Measurements from ENCODE around the gene MYOF. TPM values are rescaled to one million over a fixed set of nuclear protein-coding genes. Genes with fewer than 3 reads are reported as not detected.
A peak's percentile ranks its signal among the peaks of the same experiment; 100 is the strongest.

Gene MYOF
- total and polyA plus RNA-seq, 2 donors (not counting 1 experiment from before 2014, with no cell fraction given): 298 to 314 TPM

GRCh38 chr10:93410697-93411348 is 71.3 kb downstream of the MYOF start:
- Histone ChIP-seq H3K36me3 (ENCODE audit: control insufficient read depth, insufficient read depth, low read length) (peaks cover 14% of the 10 kb centered on the region), H3K79me2 (ENCODE audit: control insufficient read depth, insufficient read depth, low read length) (peaks cover under 1% of the 10 kb centered on the region)

GRCh38 chr10:93408783-93409182 is 73.4 kb downstream of the MYOF start:
- Histone ChIP-seq H3K4me2 (ENCODE audit: extremely low read depth, insufficient read depth, low read length) (no peak overlapping the region), H3K27me3 (ENCODE audit: control insufficient read depth, insufficient read depth, low read length) (no peaks in the 10 kb centered on the region), H3K9me3 (ENCODE audit: control insufficient read depth, insufficient read depth, low read depth, low read length) (no peaks in the 10 kb centered on the region), H3K4me3 (replicated peaks in 1 of 4; ENCODE audit: control extremely low read depth in 1 of 4, insufficient read depth in 1 of 4, low read depth in 3 of 4, low read length in 4 of 4) (no peak overlapping the region), H3K79me2 (ENCODE audit: control insufficient read depth, insufficient read depth, low read length) (no peaks in the 10 kb centered on the region), H3K27ac (ENCODE audit: insufficient read depth, low read length) (no peak overlapping the region), H4K20me1 (ENCODE audit: control insufficient read depth, extremely low read depth, insufficient read depth, low read length) (no peaks in the 10 kb centered on the region), H3K9ac (ENCODE audit: insufficient read depth, low read length) (no peak overlapping the region), H3K36me3 (ENCODE audit: control insufficient read depth, insufficient read depth, low read length) (peaks cover 18% of the 10 kb centered on the region), H2AFZ (ENCODE audit: low read length) (no peak overlapping the region), H3K4me1 (ENCODE audit: control insufficient read depth, extremely low read depth, insufficient read depth, low read length) (no peaks in the 10 kb centered on the region)
- no peak for TF ChIP-seq CTCF (conservative IDR thresholded peaks at IDR 0.05 in 1 of 2, IDR thresholded peaks at IDR 0.05 in 1 of 2; ENCODE audit: low read depth in 1 of 2, low read length in 2 of 2)
- no peak for TF ChIP-seq EZH2 (IDR thresholded peaks at IDR 0.05; ENCODE audit: low read length, missing control alignments)
- DNase-seq (ENCODE audit: low read depth in 2 of 2): no peak

More at GRCh38 chr10:93410697-93411348, 71.3 kb downstream of the MYOF start:
- Histone ChIP-seq H2AFZ (ENCODE audit: low read length) (no peak overlapping the region), H3K27ac (ENCODE audit: insufficient read depth, low read length) (no peak overlapping the region), H3K9me3 (ENCODE audit: control insufficient read depth, insufficient read depth, low read depth, low read length) (no peaks in the 10 kb centered on the region), H3K27me3 (ENCODE audit: control insufficient read depth, insufficient read depth, low read length) (no peaks in the 10 kb centered on the region), H3K9ac (ENCODE audit: insufficient read depth, low read length) (no peak overlapping the region), H3K4me2 (ENCODE audit: extremely low read depth, insufficient read depth, low read length) (no peak overlapping the region), H4K20me1 (ENCODE audit: control insufficient read depth, extremely low read depth, insufficient read depth, low read length) (no peaks in the 10 kb centered on the region), H3K4me1 (ENCODE audit: control insufficient read depth, extremely low read depth, insufficient read depth, low read length) (no peaks in the 10 kb centered on the region), H3K4me3 (replicated peaks in 1 of 4; ENCODE audit: control extremely low read depth in 1 of 4, insufficient read depth in 1 of 4, low read depth in 3 of 4, low read length in 4 of 4) (no peak overlapping the region)
- DNase-seq (ENCODE audit: low read depth in 2 of 2): no peak
- TF ChIP-seq CTCF (conservative IDR thresholded peaks at IDR 0.05 in 1 of 2, IDR thresholded peaks at IDR 0.05 in 1 of 2; ENCODE audit: low read depth in 1 of 2, low read length in 2 of 2) (no peak), EZH2 (IDR thresholded peaks at IDR 0.05; ENCODE audit: low read length, missing control alignments) (no peak)

DNA sequence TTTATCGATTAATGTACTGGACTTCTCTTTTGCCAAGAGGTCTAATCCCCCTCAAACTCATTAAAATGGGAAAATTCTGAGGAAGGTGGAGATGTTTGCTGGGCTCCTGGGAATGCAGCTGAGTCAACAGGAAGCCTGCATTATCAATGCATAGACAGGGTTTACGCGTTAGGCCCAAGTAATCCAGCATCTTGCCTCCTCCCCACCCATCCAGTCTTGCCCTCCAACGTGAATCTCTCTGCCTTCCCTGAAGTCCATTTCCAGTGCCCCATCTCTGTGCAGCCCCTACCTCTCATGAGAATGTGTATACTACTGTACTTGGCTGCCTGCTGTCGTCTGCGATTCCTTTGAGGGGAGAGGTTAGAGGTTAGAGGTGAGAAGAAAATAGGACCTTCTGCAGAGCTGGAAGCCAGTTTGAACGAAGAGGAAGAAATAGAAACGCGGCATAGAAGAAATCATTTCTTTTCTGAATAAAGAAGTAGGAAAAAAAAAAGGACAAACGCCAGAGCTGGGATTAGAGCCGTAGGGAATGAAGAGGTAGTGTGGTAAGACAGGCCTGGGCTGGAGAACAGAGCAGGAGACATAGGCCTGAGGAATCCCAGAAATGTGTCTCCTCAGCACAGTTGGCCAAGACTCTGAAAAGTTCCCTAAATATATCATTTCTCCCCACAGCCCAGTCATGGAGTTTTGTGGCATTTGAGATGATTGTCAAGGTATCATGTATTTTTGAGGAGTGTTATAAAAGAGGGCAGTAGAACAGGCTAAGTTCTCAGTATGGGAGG is 75.6 kb downstream of the MYOF start:
- no peaks in the 10 kb centered on the region for H3K79me2 ChIP-seq (ENCODE audit: control insufficient read depth, insufficient read depth, low read length)
- no peaks in the 10 kb centered on the region for H3K4me1 ChIP-seq (ENCODE audit: control insufficient read depth, extremely low read depth, insufficient read depth, low read length)
- no peak overlapping the region for H3K9ac ChIP-seq (ENCODE audit: insufficient read depth, low read length)
- no peak for TF ChIP-seq EZH2 (IDR thresholded peaks at IDR 0.05; ENCODE audit: low read length, missing control alignments)
- TF ChIP-seq CTCF (conservative IDR thresholded peaks at IDR 0.05 in 1 of 2, IDR thresholded peaks at IDR 0.05 in 1 of 2; ENCODE audit: low read depth in 1 of 2, low read length in 2 of 2): no peak
- peak in 1 of 2 donors; percentile 77 for DNase-seq (ENCODE audit: low read depth in 2 of 2)
- H3K4me3 ChIP-seq (replicated peaks in 1 of 4; ENCODE audit: control extremely low read depth in 1 of 4, insufficient read depth in 1 of 4, low read depth in 3 of 4, low read length in 4 of 4): no peak overlapping the region
- H4K20me1 ChIP-seq (ENCODE audit: control insufficient read depth, extremely low read depth, insufficient read depth, low read length): no peaks in the 10 kb centered on the region
- H3K27me3 ChIP-seq (ENCODE audit: control insufficient read depth, insufficient read depth, low read length): no peaks in the 10 kb centered on the region
- peak overlapping the region; percentile 11 for H3K27ac ChIP-seq (ENCODE audit: insufficient read depth, low read length)
- no peak overlapping the region for H2AFZ ChIP-seq (ENCODE audit: low read length)
- H3K9me3 ChIP-seq (ENCODE audit: control insufficient read depth, insufficient read depth, low read depth, low read length): no peaks in the 10 kb centered on the region
- H3K4me2 ChIP-seq (ENCODE audit: extremely low read depth, insufficient read depth, low read length): no peak overlapping the region
- H3K36me3 ChIP-seq (ENCODE audit: control insufficient read depth, insufficient read depth, low read length): peaks cover 28% of the 10 kb centered on the region
